GM19395 (cell line): ENCODE measurements around the gene CIAO1.
"Not testable (repeated sequence)": the region's sequence is repeated elsewhere in the genome, so short reads cannot be mapped to it uniquely, and the experiment has no call there.

ENCODE experiments used
- ATAC-seq: cut with Tn5 transposase; IDR thresholded peaks from one replicate; pipeline ENCODE4 v1.9.1; 2021; ENCODE audit warnings: mild to moderate bottlenecking, moderate library complexity; ENCODE audit not compliant: unreplicated experiment

The CIAO1 gene

GRCh38 chr2:96274355-96275056 lies 8.5 kb downstream of the CIAO1 start:
- no peak for ATAC-seq

- no peak for ATAC-seq
Observed at GRCh38 chr2:96276787-96277499, 10.9 kb downstream of the CIAO1 start.

GRCh38 chr2:96287273-96287856 lies 21.3 kb downstream of the CIAO1 start:
- no peak for ATAC-seq

- no peak for ATAC-seq
Observed at GRCh38 chr2:96291751-96292150, 25.7 kb downstream of the CIAO1 start.

- ATAC-seq = not testable (repeated sequence)
Observed at GRCh38 chr2:96294271-96294670, 28.2 kb downstream of the CIAO1 start.

GRCh38 chr2:96296925-96297324 lies 30.9 kb downstream of the CIAO1 start:
- no peak for ATAC-seq

- no peak for ATAC-seq
Observed at GRCh38 chr2:96301865-96302264, 35.8 kb downstream of the CIAO1 start.

- no peak for ATAC-seq
Observed at GRCh38 chr2:96304606-96305005, 38.6 kb downstream of the CIAO1 start.

GRCh38 chr2:96305091-96305978 lies 39.3 kb downstream of the CIAO1 start, which contains the start of gene SNRNP200:
Gene SNRNP200 (minus strand): TSS chr2:96305546. CDS start chr2:96305437, 109 bp downstream.
- ATAC-seq = peak; percentile 91

- ATAC-seq = no peak
Observed at GRCh38 chr2:96305979-96306308, 39.9 kb downstream of the CIAO1 start.

GRCh38 chr2:96306370-96306769 lies 40.3 kb downstream of the CIAO1 start:
- no peak for ATAC-seq

GRCh38 chr2:96308248-96308647 lies 42.2 kb downstream of the CIAO1 start:
- no peak for ATAC-seq

GRCh38 chr2:96315005-96315399 lies 49.0 kb downstream of the CIAO1 start:
- ATAC-seq = no peak

- ATAC-seq = no peak
Observed at GRCh38 chr2:96315400-96316071, 49.5 kb downstream of the CIAO1 start.

- no peak for ATAC-seq
Observed at GRCh38 chr2:96316999-96317398, 51.0 kb downstream of the CIAO1 start.

GRCh38 chr2:96317584-96317997 lies 51.6 kb downstream of the CIAO1 start:
- no peak for ATAC-seq

GRCh38 chr2:96318723-96319122 lies 52.7 kb downstream of the CIAO1 start:
- ATAC-seq = no peak

GRCh38 chr2:96319396-96319795 lies 53.4 kb downstream of the CIAO1 start:
- ATAC-seq = no peak

- no peak for ATAC-seq
Observed at GRCh38 chr2:96320326-96320725, 54.3 kb downstream of the CIAO1 start.
